Brain microvascular endothelial cell (primary cell): ENCODE results near the gene MTCP1.

Source experiments
- DNase-seq: peaks from one replicate; pipeline ENCODE4 v3.0.0-alpha.2; 2020
- H3K27ac ChIP-seq: fragments of 250-450 bp; sonication (Bioruptor Pico); 2 replicates; pipeline ENCODE4 v1.5.1; 2020; ENCODE audit warnings: mild to moderate bottlenecking, moderate library complexity
- H3K27me3 ChIP-seq: fragments of 250-450 bp; sonication (Bioruptor Pico); replicated peaks from 2 replicates; pipeline ENCODE4 v1.5.1; 2020; ENCODE audit warnings: mild to moderate bottlenecking
- H3K36me3 ChIP-seq: fragments of 250-450 bp; sonication (Bioruptor Pico); replicated peaks from 2 replicates; pipeline ENCODE4 v1.5.1; 2020; ENCODE audit warnings: mild to moderate bottlenecking
- H3K4me3 ChIP-seq: 2 replicates; pipeline ENCODE4 v1.5.1; 2011; ENCODE audit warnings: low read depth, mild to moderate bottlenecking, control low read depth, low read length, moderate library complexity
- CTCF ChIP-seq: IDR thresholded peaks from 2 replicates; pipeline ENCODE4 v1.5.1; 2011; ENCODE audit warnings: low read depth, mild to moderate bottlenecking, moderate library complexity, low read length, control low read depth, inconsistent platforms; ENCODE audit errors: missing control alignments
- in situ Hi-C: cut with HindIII; loops from 2 replicates; pipeline ENCODE4 v1.10.0; 2017; ENCODE audit warnings: low sequenced_read_pairs, low pct_ligation_motif_present

MTCP1 gene

GRCh38 chrX:155105919-155106318 lies 35.0 kb upstream of the MTCP1 start:
- H3K4me3 ChIP-seq = no peak overlapping the region
- DNase-seq = no peak
- no peak overlapping the region for H3K27ac ChIP-seq
- H3K36me3 ChIP-seq = no peaks in the 10 kb centered on the region
- in situ Hi-C loops = no loop called here
- TF ChIP-seq CTCF = no peak
- no peaks in the 10 kb centered on the region for H3K27me3 ChIP-seq

DNA sequence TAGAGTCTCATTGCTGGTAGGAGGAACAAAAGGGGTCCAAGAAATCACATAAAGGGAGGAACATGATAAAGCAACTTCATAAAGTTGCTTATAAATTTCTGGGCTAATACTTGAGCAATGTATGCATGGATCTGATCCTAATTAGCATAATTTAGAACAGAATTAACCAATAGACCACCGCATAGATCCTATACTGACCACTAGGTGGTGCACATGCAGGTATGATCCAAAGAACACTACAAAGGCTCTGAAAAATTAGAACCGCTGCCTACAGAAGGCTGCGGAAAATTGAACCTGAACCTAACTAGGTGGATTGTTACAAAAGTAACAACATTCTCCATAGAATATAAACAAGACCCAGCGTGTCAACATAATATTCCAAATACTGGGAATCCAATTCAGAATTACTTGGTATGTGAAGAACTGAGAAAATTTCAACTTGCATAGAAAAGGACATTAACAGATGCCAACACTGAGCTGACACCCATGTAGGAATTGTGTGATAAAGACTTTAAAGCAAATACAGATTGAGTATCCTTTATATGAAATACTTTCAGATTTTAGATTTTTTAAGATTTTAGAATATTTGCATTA lies 23.6 kb upstream of the MTCP1 start:
- H3K27ac ChIP-seq = no peak overlapping the region
- no peaks in the 10 kb centered on the region for H3K36me3 ChIP-seq
- in situ Hi-C loops = no loop called here
- peak; percentile 63 for TF ChIP-seq CTCF
- no peak overlapping the region for H3K4me3 ChIP-seq
- H3K27me3 ChIP-seq = no peaks in the 10 kb centered on the region
- DNase-seq = peak; percentile 6

- Histone ChIP-seq H3K36me3 (no peaks in the 10 kb centered on the region), H3K4me3 (no peak overlapping the region), H3K27me3 (no peaks in the 10 kb centered on the region), H3K27ac (no peak overlapping the region)
- DNase-seq = no peak
- in situ Hi-C loops = no loop called here
- no peak for TF ChIP-seq CTCF
These were observed 16.2 kb upstream of the MTCP1 start for GRCh38 chrX:155086961-155087735.

GRCh38 chrX:155086202-155086840 lies 15.4 kb upstream of the MTCP1 start:
- H3K27ac ChIP-seq = no peak overlapping the region
- no peak for DNase-seq
- H3K27me3 ChIP-seq = no peaks in the 10 kb centered on the region
- H3K4me3 ChIP-seq = no peak overlapping the region
- peak; percentile 69 for TF ChIP-seq CTCF
- in situ Hi-C loops = no loop called here
- H3K36me3 ChIP-seq = no peaks in the 10 kb centered on the region

- H3K36me3 ChIP-seq = no peaks in the 10 kb centered on the region
- no peak for TF ChIP-seq CTCF
- H3K4me3 ChIP-seq = peak overlapping the region; percentile 75
- no peaks in the 10 kb centered on the region for H3K27me3 ChIP-seq
- DNase-seq = no peak
- in situ Hi-C loops = no loop called here
- H3K27ac ChIP-seq = peak overlapping the region; percentile 17
These were observed 851 bp upstream of the MTCP1 start for GRCh38 chrX:155071694-155072280.
